NT2/D1 (cell line): ENCODE results near the gene MYCL.

Experiments used
- DNase-seq: peaks from one replicate; pipeline ENCODE4 v3.0.0-alpha.2; 2011; ENCODE audit warnings: low read depth, low spot score
- H3K27me3 ChIP-seq: 2 replicates; pipeline ENCODE4 v1.6.0; 2011; ENCODE audit warnings: mild to moderate bottlenecking; ENCODE audit not compliant: insufficient read length, insufficient read depth
- H3K36me3 ChIP-seq: 2 replicates; pipeline ENCODE4 v1.6.1; 2011; ENCODE audit warnings: mild to moderate bottlenecking, low read length, mixed read lengths; ENCODE audit not compliant: insufficient read depth, insufficient read length
- H3K4me1 ChIP-seq: 2 replicates; pipeline ENCODE4 v1.5.1; 2011; ENCODE audit not compliant: insufficient read depth, insufficient read length
- H3K4me3 ChIP-seq: 2 replicates; pipeline ENCODE4 v1.5.1; 2011; ENCODE audit warnings: low read depth; ENCODE audit not compliant: insufficient read length
- H3K9ac ChIP-seq: 2 replicates; pipeline ENCODE4 v1.6.0; 2011; ENCODE audit warnings: low read depth; ENCODE audit not compliant: insufficient read length
- H3K9me3 ChIP-seq: 2 replicates; pipeline ENCODE4 v1.5.1; 2011; ENCODE audit warnings: mild to moderate bottlenecking, low read length; ENCODE audit not compliant: insufficient read depth
- SUZ12 ChIP-seq: IDR thresholded peaks from 2 replicates; pipeline ENCODE4 v1.6.1; 2011; ENCODE audit not compliant: insufficient read length, insufficient read depth; ENCODE audit errors: extremely low read depth
- YY1 ChIP-seq: IDR thresholded peaks from 2 replicates; pipeline ENCODE4 v1.6.1; 2011; ENCODE audit not compliant: insufficient read length, insufficient read depth
- ZNF274 ChIP-seq: IDR thresholded peaks from 2 replicates; pipeline ENCODE4 v1.6.1; 2011; ENCODE audit warnings: mild to moderate bottlenecking, low read depth, low read length

The MYCL gene

DNA sequence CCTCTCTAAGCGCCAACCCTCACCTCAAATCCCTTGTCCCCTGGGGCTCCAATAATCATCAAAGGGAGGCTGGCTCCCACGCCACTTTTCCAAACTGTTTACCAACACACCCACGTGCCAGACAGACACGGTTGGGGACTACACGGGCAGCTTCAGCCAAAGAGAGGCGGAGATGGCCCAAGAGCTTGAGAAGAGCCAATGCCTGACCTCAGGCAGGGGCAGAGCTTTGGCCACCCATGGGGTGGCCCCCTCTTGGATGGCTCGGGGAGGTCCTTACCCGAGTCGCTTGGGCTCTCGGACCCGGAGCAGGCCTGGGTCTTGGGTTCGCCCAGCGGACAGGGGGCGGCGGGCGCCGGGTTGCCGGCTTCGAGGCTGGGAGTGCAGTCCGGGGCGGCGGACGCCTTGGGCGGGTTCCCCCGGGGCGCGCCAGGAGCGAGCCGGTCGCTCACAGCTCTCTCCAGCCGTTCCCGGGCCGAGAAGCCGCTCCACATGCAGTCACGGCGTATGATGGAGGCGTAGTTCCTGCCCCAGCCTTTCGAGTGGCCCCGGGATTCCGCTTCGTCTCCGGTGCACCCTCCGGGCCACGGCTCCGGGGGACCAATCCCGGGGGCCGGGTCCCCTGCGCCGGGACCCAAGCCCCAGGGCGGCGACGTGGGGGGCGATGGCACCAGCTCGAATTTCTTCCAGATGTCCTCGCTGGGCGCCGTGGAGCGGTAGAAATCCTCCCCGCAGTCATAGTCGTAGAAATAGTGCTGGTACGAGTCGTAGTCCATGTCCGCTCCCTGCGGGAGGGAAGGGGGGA is 854 bp downstream of the MYCL start:
- DNase-seq: no peak
- H3K27me3 ChIP-seq: peaks cover 21% of the 10 kb centered on the region
- peak overlapping the region; percentile 91 for H3K9ac ChIP-seq
- H3K9me3 ChIP-seq: no peaks in the 10 kb centered on the region
- H3K4me3 ChIP-seq: peak overlapping the region; percentile 80
- H3K36me3 ChIP-seq: peaks cover 3% of the 10 kb centered on the region
- H3K4me1 ChIP-seq: peaks cover 24% of the 10 kb centered on the region
- no peak for TF ChIP-seq SUZ12
- no peak for TF ChIP-seq YY1
- no peak for TF ChIP-seq ZNF274

DNA sequence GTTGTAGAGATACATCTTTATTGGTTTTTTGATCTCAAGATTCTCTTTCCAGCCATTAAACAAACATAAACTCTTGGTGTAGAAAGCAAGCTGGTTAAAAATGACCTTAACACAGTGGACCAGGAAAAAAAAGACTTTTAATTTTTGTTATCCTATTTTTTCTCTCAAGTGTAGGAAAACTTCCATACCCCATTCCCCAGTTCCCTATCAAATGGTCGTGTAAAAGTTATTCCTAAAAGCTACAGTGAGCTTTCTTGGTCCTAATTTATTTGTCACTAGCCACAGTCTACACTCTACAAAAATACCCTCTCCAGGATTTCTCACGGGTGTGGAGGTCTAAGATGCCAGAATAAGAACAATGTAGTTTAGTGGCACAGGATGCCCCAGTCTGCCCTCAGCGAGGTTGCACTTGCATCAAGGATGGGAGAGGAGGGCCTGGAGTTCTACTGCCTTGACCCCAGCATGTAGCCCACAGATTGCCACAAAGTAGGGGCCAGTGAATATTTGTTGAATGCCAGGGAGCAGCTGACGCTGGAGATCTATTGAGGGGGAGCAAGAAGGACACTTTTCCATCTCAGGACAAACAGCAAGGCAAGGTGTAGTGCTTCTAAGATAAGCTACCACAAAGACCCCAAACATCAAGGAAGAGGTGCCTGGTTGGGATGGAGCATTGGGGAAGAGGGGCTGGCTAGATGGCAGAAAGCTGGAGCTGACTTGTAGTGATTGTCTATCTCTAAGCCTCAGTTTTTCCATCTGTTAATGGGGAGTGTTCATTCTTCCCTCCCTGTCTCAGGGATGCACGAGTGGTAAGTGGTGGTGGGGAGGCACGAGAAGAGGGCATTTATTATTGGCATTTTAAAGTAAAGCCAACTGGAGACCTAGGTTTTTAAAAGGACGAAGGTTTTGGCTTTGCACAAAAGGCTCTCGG is 1.8 kb downstream of the MYCL start:
- peaks cover 3% of the 10 kb centered on the region for H3K36me3 ChIP-seq
- peak overlapping the region; percentile 80 for H3K4me3 ChIP-seq
- H3K9me3 ChIP-seq: no peaks in the 10 kb centered on the region
- peaks cover 21% of the 10 kb centered on the region for H3K27me3 ChIP-seq
- no peak for DNase-seq
- peaks cover 24% of the 10 kb centered on the region for H3K4me1 ChIP-seq
- TF ChIP-seq YY1: no peak
- no peak for TF ChIP-seq ZNF274
- no peak for TF ChIP-seq SUZ12
- H3K9ac ChIP-seq: peak overlapping the region; percentile 91

DNA sequence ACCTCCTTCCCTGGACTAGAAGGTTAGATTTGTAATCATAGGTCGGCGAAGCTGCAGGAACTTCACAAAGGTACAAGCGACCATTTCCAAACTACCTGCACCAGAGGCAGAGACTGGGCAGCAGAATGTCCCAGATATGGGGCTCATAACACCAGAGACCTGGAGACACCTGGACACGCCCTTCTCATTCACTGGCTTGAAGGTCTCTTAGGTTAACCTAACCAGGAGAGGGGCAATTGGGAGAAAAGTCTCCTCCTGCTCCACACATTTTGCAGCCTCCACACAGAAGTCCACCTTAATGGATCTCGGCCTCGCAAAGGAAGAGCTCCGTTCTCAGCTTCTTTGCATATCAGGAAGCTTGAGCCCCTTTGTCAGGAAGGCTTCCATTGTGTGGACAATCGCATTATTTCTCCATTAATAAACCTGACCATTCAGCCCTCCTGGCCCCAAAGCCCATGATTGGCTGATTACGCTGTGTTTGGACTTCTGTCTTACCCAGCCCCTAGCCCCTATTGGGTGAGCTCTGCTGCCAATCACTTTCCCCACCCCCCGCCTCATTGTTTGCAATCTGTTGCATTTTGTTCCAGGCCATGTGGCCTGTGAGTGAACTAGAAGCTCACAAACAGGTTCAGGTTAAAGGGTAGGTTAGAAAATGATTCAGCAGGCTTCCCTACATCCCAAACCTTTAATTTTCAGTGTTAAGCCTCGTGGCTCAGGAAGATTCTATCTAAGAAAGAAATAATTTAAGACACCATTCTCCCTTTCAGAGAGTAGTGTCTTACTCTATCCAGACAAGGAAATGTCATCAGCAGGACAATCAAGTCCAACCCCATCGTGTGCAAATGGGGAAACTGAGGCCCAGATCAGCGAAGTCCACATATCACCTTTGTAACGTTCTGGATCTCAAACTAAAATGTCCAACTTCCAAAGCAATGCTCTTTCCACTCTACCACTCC is 2.8 kb downstream of the MYCL start:
- Histone ChIP-seq H3K4me3 (peak overlapping the region; percentile 20), H3K9ac (peak overlapping the region; percentile 70), H3K27me3 (peaks cover 17% of the 10 kb centered on the region), H3K4me1 (peaks cover 27% of the 10 kb centered on the region), H3K9me3 (no peaks in the 10 kb centered on the region), H3K36me3 (peaks cover 3% of the 10 kb centered on the region)
- DNase-seq: peak; percentile 94
- no peak for TF ChIP-seq SUZ12
- TF ChIP-seq YY1: no peak
- no peak for TF ChIP-seq ZNF274

DNA sequence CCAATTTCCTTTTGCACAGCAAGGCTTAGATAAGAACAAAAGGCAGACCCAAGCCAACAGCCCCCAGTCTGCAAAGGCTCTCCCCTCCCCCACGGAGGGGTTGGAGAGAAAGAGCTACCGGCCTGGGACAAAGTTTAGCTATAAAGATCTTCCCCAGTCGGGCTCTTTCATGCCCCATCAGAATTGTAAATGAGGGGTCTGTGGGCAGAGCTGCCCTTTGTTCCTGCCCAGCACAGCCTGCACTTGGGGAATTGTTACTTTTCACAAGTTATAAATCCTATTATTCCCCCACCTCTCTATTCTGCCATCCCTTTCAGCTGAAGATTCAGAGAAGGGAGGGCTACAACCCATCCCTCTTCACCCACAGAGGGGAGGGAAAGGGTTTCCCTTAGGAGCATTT is 3.5 kb downstream of the MYCL start:
- Histone ChIP-seq H3K9ac (peak overlapping the region; percentile 34), H3K4me1 (peaks cover 31% of the 10 kb centered on the region), H3K9me3 (no peaks in the 10 kb centered on the region), H3K4me3 (peak overlapping the region; percentile 20), H3K36me3 (peaks cover 3% of the 10 kb centered on the region), H3K27me3 (peaks cover 10% of the 10 kb centered on the region)
- TF ChIP-seq SUZ12 (no peak), ZNF274 (no peak), YY1 (no peak)
- peak; percentile 79 for DNase-seq

DNA sequence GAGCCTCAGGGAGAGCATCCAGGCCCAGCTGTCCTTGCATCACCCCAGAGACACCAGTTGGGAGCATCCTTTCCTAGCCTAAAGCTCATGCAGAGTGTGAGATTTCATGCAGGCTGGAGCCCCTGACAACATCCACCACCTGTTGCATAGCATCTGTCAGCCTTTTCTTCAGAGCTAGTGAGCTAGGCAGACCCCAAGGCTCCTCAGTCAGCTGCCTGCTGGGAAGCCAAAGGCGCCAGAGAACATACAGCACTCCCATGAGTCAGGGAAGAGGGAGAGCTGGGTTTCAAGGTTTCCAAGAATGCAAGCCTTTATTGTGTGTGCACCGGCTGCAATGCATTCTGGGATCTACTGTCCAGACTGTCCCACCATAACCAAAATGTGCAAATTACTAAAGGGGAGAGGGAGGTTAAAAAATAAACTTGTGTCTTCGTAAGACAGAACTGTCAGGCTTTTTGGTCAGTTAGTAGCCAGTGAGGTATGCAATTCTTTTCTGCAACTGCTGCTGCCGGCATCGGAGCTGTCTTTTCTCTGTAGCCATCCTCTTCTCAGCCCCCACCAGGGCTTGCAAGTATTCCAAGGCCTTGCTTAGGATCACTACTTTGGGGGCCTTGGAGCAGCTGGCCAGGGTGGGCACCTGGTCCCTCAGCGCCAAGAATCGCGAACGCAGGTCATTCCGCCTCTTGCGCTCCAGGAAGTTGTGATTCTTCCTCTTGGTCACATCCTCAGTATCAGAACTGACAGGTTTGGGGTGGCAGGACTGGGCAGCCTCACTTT is 4.6 kb downstream of the MYCL start:
- Histone ChIP-seq H3K4me1 (peaks cover 32% of the 10 kb centered on the region), H3K9me3 (no peaks in the 10 kb centered on the region), H3K36me3 (peaks cover 3% of the 10 kb centered on the region), H3K27me3 (no peaks in the 10 kb centered on the region), H3K4me3 (no peak overlapping the region), H3K9ac (peak overlapping the region; percentile 34)
- DNase-seq: no peak
- TF ChIP-seq YY1: no peak
- no peak for TF ChIP-seq ZNF274
- no peak for TF ChIP-seq SUZ12

DNA sequence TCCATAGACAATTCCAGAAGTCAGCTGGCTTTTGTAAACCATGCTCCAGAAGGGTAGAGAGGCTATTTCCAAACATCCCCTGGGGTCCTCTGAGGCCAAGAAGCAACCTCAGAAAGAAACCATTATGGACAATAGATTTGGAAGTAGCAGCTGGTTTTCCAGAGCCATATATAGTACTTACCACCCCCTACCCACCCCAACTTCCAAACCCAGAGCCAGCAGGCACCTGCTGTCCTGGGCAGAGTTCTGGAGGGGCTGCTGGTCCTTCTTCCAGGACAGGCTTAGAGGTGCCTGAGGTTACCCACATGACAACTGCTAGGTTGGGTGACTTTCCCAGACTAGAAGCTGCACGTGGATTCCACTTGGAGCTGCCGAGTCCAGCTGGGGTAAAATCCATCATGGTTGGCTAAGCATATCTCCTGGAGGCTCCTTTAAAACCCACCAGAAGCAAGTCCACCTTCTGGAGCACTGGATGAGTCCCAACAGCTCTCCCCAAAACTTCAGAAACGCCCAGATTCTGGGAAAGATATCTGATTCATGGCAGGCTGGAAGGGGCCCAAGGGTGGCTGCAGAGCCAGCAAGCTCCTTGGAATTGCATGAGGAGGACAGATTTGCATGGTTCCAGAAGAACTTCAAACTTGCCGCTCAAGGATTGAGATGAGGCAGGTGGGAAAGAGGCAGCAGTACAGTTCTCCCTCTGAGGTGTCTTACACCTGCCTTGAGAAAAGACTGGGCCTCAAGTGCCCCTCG is 5.8 kb downstream of the MYCL start:
- H3K27me3 ChIP-seq: no peaks in the 10 kb centered on the region
- H3K36me3 ChIP-seq: peaks cover 3% of the 10 kb centered on the region
- TF ChIP-seq SUZ12 (no peak), YY1 (no peak), ZNF274 (no peak)
- DNase-seq: no peak
- H3K4me1 ChIP-seq: peaks cover 35% of the 10 kb centered on the region
- H3K9me3 ChIP-seq: no peaks in the 10 kb centered on the region
- no peak overlapping the region for H3K4me3 ChIP-seq
- no peak overlapping the region for H3K9ac ChIP-seq
